ENCODE measurements around the gene TCERG1.

Gene TCERG1

DNA sequence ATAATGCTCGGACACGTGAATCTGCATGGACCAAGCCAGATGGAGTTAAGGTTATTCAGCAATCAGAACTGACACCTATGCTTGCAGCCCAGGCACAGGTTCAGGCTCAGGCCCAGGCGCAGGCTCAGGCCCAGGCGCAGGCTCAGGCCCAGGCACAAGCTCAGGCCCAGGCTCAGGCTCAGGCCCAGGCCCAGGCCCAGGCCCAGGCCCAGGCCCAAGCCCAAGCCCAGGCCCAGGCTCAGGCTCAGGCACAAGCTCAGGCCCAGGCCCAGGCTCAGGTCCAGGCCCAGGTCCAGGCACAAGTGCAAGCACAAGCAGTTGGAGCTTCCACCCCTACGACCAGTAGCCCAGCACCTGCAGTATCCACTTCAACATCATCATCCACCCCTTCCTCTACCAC is 11.8 kb downstream of the TCERG1 start:
- DNase-seq = no peak

DNA sequence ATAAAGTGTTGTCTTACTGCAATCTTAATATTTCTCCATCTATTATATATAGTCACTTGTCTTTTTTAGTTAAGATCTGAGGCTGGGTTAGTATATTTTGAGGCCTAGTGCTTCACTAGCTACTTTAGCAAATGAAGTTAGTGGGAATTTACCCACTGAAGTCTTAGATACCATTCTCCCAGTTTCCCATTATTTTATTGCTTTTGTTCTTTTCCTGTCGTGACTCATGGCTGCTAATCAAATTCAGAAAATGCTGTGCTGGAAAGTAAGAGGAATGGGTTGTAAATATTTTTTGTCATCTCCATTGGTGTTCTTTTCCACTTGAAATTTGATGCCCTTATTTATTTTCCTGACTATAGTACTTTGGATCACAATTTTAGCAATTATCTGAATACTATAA is 14.2 kb downstream of the TCERG1 start:
- DNase-seq = no peak

DNA sequence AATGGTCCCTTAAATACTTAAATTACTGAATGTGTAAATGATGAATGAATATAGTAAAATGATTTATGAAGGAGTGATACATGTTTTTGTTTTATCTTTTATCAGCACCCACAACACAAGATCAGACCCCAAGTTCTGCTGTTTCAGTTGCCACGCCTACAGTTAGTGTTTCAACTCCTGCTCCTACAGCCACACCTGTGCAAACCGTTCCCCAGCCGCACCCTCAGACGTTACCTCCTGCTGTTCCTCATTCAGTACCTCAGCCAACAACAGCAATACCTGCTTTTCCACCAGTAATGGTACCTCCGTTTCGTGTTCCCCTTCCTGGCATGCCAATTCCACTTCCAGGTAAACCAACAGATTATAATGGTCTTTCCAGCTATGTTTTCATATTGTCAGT is 16.3 kb downstream of the TCERG1 start:
- DNase-seq = no peak

DNA sequence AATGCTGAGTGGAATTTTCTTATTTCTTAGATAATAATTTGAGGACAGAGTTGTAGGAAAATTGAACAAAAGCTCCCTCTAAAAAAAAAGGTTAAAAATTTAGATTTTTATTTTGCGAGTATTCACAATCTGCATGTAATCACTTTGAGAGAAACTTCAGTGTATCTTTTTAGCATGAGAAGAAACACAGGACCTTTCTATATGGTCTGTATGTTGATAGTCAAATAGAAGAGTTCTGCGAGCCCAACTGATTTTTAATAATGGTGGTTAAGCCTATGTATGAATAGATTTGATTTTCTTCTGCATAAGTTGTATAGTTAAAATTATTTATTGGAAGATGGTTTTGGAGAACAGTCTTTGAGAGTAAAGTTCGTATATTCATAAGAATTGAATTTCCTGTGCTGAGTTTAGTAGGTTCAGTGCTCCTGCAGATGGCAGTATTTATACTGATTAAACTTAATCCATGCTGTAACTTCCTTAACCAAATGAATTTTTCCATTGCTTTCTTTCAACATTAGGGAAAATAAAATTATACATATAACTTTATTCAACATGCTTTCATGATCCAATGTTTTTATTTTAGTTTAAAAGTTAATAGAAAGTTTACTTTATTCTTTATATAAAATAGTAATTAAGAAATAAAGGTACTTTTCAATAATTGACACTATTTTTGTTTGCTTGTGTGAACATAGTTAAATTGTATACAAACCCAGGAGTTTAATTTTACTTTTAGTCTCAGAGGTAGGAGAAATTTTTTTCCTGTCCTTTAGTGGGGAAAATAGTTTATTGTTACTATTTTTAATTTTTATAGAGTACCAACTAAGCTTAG is 19.6 kb downstream of the TCERG1 start:
- peak; percentile 25 for DNase-seq

DNA sequence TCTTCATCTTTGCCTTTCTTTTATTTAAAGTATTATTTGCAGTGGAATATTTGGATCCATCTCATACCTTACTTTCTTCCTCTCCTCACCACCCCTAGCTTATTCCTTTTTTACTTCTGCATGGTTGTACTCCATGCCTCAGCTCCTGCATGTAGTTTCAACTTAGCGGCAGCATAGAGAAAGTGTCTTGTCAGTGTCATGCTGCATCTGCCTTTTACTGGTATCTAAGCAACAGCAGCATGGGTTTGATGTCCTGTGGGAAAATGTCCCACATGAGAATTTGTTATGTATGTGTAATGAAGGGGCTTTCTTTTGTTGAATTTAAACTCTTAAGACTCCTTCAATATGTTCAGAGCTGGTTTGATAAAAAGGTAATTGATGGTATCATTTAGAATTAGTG is 20.6 kb downstream of the TCERG1 start:
- DNase-seq = no peak

DNA sequence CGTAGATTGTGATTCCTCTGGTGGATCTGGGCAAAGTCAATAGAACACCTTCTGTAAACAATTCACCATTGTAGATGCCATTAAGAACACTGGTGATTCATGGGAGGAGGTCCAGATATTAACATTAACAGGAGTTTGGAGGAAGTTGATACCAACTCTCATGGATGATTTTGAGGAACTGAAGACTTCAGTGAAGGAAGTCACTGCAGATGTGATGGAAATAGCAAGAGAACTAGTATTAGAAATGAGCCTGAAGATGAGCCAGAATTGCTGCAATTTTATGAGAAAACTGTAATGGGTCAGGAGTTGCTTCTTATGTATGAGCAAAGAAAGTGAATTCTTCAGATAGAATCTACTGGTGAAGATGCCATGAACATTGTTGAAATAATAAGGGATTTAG is 26.9 kb downstream of the TCERG1 start:
- no peak for DNase-seq

DNA sequence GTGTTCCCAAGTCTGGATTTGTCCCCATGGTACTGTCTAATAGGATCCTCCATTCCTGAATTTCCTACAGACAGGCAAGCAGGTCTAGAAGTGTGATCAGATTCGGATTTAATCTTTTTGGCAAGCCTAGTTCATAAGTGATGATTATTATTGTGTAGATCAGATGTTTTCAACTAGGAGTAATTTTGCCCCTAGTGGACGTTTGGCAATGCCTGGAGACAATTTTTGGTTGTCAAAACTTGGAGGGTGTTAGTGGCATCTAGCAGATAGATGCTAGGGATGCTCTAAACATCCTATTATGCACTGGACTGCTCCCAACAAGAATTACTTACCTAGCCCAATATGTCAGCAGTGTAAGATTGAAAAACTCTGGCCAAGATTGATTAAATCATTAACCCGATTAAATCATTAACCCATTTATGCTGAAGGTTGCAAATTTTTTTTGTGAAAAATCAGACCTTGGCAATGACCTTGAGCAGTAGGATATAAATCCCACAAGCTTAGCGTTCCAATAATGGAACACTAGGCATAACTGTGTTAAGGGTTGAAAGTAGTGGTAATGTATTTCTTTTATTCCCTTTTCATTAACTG is 28.2 kb downstream of the TCERG1 start:
- DNase-seq = peak; percentile 31

DNA sequence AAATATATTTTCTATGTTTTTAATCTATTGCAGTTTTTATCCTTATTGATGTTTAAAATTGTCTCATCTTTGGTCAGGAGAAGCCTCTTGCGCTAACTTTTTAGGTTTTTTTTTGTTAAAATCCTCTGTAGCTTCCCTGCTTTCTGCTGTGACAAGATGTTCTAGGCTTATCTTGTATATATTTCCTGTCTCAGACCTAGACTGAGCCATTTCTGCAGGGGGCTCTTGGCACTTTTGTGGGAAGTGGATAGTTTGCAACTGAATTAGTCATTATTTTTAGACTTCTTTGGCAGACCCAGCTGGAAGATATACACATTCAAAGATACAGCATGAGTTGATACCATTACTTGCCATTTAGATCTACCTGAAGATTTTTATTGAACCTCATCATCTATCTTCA is 28.8 kb downstream of the TCERG1 start:
- DNase-seq = no peak

DNA sequence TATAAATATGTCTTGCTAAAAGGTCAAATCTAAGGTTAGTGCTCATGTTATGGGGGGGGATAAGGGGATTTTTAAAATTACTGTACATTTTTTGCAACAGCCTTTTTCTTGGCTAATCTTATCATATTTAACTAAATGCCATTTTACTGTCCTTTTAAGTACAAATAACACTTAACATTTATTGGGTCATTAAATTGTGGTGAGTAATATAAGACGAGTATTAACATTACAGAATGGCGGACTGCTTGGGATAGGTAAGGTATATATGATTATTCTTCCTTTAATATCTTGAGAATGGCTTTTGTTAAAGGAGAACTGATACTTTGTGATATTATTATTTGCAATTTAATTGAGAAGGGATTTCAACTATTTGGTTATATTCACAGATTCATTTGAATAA is 35.6 kb downstream of the TCERG1 start:
- no peak for DNase-seq

DNA sequence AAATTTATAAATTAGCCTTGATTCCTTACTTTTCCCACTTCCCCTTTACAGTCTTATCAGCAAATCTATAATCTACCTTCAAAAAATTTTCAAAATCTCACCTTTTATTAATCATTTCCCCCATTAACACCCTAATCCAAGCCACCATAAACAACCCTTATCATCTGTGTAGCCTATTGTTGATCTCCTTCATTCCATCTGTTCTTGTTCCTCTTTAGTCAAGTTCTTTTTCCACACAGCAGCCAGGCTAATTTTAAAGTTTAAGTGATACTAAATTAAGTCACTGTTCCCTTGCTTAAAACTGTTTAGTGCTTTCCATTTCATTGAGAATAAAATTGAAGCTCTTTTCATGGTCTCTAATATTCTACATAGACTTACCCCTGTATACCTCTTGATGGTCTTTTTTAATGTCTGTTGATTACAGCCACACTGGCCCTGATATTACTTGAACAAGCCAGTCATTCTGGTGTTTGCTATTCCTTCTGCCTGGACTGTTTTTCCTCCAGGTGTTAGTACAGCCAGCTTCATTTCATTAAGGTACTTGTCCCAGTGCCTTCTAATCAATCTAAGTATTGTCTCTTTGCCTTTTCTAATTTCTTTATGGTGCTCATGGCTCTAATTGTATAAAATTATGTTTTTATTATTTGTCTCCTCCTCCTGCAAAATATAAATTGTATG is 37.7 kb downstream of the TCERG1 start:
- no peak for DNase-seq

DNA sequence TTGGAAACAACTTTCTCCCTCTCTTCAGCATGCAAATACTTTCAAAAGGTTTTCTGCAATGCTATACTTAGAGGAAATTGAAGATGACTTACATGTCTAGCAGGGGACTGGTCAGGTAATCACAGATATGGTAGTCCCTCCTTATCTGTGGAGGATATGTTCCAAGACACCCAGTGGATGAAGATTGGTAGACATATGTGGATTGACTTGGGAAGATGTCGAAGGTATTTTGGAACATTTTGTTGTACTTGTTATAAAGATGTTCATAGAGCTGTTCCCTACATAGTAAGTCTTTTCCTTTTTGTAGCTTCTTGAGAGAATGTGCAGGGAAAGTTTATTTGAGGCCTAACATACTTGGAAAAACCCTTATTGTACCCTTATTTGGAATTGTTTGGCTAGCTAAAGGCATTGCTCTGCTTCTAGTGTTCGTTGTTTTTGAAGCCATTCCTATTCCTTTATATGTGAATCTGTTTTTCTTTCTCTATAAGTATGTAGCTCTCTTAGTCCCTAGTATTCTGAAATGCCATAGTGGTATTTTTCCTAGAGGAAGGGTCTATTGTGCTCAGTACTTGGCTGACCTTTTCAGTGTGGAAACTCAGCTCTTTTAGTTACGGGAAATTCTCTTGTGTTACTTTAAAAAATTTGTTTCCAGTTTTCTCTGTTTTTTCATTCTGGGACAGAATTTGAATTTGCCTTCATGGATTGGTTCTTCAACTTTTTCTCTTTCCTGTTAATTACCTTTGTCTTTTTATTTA is 43.1 kb downstream of the TCERG1 start:
- DNase-seq = no peak

DNA sequence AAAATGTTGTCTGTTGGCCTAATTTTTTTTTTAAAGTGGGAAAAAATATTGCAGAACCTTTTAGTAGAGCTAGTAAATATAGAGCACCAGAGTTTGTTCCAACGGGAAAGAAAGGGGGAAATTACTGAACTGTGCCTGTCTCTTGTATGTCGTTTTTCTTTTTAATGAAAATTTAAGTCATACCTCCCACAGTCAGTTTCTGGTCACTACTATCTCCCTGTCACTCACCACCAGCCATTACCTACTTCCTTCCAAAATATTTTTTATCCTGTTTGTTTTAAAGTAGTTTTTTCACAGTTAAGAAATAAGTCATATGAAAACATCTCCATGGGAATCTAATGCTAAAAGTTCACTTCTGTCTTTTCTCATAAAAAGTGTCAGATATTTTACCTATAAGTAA is 47.5 kb downstream of the TCERG1 start:
- no peak for DNase-seq

DNA sequence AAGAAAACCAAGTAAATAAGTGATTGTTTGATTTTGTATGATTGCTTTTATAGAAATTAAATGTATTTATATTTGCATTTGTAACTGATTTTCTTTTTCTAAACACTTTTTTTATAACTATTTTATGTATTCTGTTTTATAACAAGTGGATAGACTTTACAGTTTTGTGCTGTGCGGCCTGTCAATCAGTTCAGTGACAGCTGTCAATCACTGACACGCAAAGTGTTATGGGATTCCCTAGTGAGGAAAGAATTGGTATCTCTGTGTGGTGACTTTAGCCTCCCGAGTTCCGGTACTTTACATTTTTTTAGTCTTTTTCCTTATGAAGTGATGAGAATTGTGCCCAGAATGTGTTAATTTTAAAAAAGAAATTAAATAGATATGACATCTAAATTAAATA is 52.5 kb downstream of the TCERG1 start:
- no peak for DNase-seq

DNA sequence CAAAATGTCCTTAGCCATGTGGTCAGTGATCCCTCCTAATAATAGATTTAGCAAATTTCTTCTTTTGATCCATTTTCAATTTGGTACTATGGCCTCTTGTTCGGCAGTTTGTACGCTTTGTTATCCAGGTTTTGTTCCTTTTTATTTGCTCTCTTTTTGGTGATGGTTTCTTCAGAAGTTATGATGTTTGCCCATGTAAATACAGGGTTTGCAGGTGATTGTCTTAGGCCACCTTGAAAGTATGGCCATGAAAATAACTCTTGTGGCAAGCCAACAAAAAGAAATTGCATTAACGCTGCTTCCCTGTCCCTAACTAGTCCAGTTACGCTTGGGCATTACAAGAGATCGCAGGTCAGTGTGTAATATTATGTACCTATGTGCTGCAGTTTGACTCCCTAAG is 60.3 kb downstream of the TCERG1 start:
- DNase-seq = no peak

DNA sequence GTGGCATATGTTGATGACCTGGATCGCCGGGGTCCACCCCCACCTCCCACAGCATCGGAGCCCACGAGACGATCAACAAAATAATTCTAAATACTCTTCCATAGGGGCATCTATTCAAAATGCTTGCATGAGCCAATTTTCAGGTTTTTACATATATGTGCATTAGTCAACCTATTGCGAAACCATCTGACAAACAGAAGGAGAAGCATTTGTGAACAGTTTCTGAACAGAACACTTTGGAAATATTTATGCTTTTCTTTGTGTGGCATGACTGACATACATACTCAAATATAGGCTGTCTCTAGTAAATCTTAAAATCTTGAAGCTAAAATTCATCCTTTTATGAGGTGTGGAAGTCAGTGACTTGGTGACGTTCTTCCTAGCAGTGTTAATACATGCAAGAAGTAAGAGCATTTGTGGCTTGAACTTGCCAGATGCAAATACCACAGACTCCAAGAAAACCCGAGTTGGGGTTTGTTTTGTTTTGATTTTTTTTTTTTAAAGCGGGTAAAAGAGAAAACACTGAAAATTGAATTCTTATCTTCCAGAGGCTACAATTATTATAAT is 63.5 kb downstream of the TCERG1 start:
- DNase-seq = no peak

DNA sequence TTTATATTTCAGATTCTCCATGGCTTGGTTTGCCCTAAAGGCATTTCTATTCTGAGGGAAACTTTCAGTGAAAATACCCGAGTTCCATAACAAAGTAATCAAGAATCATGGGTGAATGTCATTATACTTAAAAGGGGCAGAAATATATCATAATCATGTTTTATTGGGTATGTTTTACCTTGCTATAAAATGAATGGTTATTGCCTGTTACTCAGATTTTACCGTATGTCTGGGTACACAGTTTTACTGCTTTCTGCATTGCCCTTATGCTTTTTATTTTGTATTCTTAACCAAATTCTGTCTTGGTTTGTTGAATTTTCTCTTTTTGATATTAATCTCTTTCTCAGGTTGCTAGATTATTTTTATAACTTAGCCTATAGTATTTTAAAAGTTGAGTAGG is 66.3 kb downstream of the TCERG1 start:
- no peak for DNase-seq

DNA sequence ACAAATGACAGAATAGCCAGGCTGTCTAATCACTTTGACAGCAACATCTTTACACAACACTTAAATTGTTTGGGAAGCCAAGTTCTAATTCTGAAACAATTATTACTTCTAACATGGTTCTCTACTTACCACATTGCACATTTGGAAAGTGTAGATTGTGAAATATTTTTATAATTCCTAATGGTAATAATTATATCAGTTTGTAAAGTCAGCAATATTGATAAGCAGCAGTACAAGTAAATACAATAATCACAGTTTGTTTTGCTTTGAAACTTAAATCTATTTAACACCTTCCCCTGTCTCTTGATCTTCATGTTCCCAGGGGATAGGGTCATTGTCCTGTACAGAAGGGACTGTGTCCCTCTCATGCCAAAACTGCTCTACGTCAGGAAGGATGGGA is 67.4 kb downstream of the TCERG1 start:
- DNase-seq = no peak

DNA sequence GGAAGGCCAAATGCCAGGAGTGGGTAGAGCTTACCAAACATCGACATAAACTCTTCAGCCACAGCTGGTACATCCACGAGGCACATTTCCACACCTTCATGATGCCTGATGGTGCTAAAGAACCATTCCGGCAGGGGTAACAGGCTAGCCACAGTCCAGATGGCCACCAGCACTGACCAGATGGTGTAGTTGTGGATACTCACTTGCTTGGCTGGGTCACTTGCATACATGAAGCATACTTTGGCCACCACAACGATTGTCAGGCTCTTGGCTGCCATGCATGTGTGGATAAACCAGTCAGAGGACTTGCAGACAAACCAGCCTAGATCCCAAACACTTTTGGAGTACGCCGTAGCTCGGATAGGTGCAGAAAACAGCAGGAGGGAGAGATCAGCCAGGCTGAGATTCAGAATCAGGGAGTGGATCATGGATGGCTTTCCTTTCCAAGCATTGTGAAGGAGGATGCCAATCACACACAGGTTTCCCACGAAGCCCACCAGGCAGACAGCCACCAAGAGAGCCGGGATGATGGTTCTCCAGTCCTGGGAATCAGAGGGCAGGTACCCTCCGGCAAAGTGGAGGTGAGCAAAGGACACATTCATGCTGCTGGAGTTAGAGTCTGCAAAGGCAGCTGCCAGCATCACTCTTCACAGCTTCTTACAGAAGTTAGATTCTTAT is 68.5 kb downstream of the TCERG1 start:
- no peak for DNase-seq

DNA sequence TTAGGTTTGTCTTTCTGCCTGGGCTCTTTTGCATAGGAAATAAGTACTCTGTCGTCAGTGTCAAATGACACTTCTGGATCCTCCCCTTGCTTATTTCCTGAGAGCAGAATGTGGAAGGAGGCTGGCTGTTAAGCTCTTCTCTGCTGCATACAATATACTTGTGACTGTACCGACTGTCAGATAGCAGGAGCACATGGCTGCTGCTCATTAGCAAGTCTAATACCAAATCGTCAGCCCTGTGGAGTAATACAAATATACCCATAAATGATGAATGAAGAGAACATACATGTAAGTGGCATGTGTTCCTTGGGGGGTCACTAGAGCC is 69.0 kb downstream of the TCERG1 start, which contains the start of gene GPR151:
Gene GPR151 (minus strand): TSS at position 40 of the 325 bp plus-strand sequence. CDS start 77 bp downstream, outside the sequence.
- DNase-seq = no peak

DNA sequence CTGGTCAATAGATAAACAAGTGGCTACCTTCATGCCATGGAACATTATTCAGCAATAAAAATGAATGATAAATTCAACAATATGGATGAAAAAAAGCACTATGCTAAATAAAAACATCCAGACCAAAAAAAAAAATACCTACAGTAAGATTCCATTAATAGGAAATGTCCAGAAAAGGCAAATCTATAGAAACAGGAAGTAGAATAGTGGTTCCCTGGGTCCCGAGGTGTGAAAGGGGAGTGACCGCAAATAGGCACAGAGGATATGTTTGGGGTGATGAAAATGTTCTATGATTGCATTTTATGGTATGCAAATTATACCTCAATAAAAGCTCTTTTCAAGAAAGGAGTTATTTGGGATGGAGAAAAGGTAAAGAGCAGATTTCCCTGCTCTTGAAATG is 72.4 kb downstream of the TCERG1 start:
- DNase-seq = no peak

DNA sequence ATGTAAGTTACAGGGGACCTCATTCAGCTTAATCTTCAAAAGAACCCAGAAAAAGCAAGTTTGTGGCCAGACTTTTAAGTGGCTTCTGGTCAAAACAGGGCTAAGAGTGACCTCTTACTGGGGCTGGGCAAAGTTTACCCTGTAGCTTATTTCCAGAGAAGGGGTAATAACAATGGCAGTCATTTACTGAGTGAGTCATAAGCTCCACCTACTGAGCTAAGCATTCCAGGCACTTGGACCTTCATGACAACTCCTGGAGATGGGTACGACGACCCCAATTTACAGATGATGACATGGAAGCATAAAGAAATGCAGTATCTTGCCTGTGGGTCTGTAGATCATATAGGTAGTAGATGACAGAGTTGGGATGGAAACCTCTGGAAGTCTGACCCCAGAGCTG is 73.6 kb downstream of the TCERG1 start:
- no peak for DNase-seq

DNA sequence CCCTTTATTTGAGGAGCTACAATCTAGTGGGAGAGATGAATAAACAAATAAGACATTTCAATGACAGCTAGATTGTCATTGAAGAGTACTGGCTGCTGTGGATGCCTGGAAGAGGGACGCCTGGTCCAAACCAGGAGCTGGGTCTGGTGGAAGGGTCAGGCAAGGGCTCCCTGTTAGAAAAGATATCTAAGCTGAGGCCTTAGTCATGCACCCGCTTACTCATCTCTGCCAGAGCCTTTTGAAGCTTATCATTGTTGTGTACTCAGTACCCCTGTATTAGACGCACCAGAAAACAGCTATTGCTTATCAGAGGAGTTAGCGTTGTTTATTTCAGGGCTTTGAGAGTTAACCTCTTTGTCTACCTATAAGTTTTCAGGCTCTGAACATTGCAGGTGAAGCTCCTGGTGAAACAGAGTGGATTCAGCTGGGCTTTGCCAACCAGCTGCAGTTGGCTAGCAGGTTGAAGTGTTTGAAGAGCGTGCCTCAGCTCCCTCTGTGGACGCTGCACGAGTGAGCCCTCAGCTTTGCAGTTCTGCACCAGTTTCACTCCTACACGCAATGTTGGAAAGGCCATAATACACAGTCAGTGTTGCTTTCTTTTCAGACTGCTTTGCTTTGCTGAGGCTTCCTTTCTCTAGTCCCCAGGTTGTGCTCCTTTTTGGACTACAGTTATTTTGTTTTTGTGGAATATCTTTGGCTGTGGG is 74.4 kb downstream of the TCERG1 start:
- DNase-seq = no peak
